HG03108 (cell line): ENCODE results near the gene STAT6.

ENCODE experiments used
- ATAC-seq: cut with Tn5 transposase; IDR thresholded peaks from one replicate; pipeline ENCODE4 v1.9.1; 2021; ENCODE audit warnings: moderate library complexity; ENCODE audit not compliant: unreplicated experiment

Gene STAT6

GRCh38 chr12:57103856-57104255 is 7.3 kb downstream of the STAT6 start:
- ATAC-seq: no peak

GRCh38 chr12:57101892-57102695 is 9.1 kb downstream of the STAT6 start:
- no peak for ATAC-seq

GRCh38 chr12:57099766-57100165 is 11.4 kb downstream of the STAT6 start:
- no peak for ATAC-seq

- no peak for ATAC-seq
Measured at GRCh38 chr12:57099047-57099714, 12.0 kb downstream of the STAT6 start.

GRCh38 chr12:57098546-57098945 is 12.6 kb downstream of the STAT6 start:
- no peak for ATAC-seq

GRCh38 chr12:57097554-57097835 is 13.7 kb downstream of the STAT6 start:
- no peak for ATAC-seq

GRCh38 chr12:57096748-57097553 is 14.2 kb downstream of the STAT6 start:
- ATAC-seq: no peak

- no peak for ATAC-seq
Measured at GRCh38 chr12:57096099-57096572, 15.0 kb downstream of the STAT6 start.

GRCh38 chr12:57095440-57095839 is 15.7 kb downstream of the STAT6 start:
- ATAC-seq: no peak

GRCh38 chr12:57094208-57095160 is 16.7 kb downstream of the STAT6 start:
- no peak for ATAC-seq

GRCh38 chr12:57093415-57094207 is 17.6 kb downstream of the STAT6 start:
- no peak for ATAC-seq

GRCh38 chr12:57092876-57093414 is 18.2 kb downstream of the STAT6 start:
- no peak for ATAC-seq

GRCh38 chr12:57092529-57092862 is 18.7 kb downstream of the STAT6 start:
- ATAC-seq: no peak

GRCh38 chr12:57091638-57092528 is 19.3 kb downstream of the STAT6 start:
- no peak for ATAC-seq

- no peak for ATAC-seq
Measured at GRCh38 chr12:57090924-57091637, 20.1 kb downstream of the STAT6 start.

- ATAC-seq: no peak
Measured at GRCh38 chr12:57090490-57090889, 20.7 kb downstream of the STAT6 start.

- no peak for ATAC-seq
Measured at GRCh38 chr12:57089271-57090245, 21.6 kb downstream of the STAT6 start.
